Nephron (organoid): ENCODE data around the gene SSC5D.
A peak's percentile ranks its signal among the peaks of the same experiment; 100 is the strongest.

Source experiments
- H3K27ac Mint-ChIP-seq, 3 experiments: 2 replicates each; pipeline ENCODE4 v1.8.0; 2020; ENCODE audit warnings: mixed read lengths in 3 of 3, mild to moderate bottlenecking in 2 of 3, moderate library complexity in 1 of 3
- H3K27me3 Mint-ChIP-seq: 2 replicates; pipeline ENCODE4 v1.8.0; 2021; ENCODE audit warnings: low read depth, mild to moderate bottlenecking, moderate library complexity, mixed read lengths
- H3K36me3 Mint-ChIP-seq: 2 replicates; pipeline ENCODE4 v1.8.0; 2020; ENCODE audit warnings: low read depth, mixed read lengths
- H3K4me1 Mint-ChIP-seq: 2 replicates; pipeline ENCODE4 v1.8.0; 2020; ENCODE audit warnings: mixed read lengths
- H3K4me3 Mint-ChIP-seq, 3 experiments: 2 replicates each; pipeline ENCODE4 v1.8.0; 2020; ENCODE audit warnings: mild to moderate bottlenecking in 3 of 3, mixed read lengths in 3 of 3, moderate library complexity in 2 of 3
- H3K9me3 Mint-ChIP-seq: 2 replicates; pipeline ENCODE4 v1.8.0; 2020; ENCODE audit warnings: mixed read lengths
- CTCF ChIP-seq, 3 experiments: fragments of 200-600 bp; sonication (generic); IDR thresholded peaks; one replicate each; pipeline ENCODE4 v1.5.0; 2021; ENCODE audit warnings: antibody characterized with exemption in 3 of 3; ENCODE audit not compliant: unreplicated experiment in 3 of 3

SSC5D gene

GRCh38 chr19:55553217-55554182 lies 65.3 kb downstream of the SSC5D start:
- peaks cover 30% of the 10 kb centered on the region for H3K27me3 Mint-ChIP-seq

GRCh38 chr19:55554302-55554701 lies 66.1 kb downstream of the SSC5D start:
- no peak overlapping the region for H3K27ac Mint-ChIP-seq
- H3K4me3 Mint-ChIP-seq, result no peak overlapping the region
- peaks cover 30% of the 10 kb centered on the region for H3K27me3 Mint-ChIP-seq
- peaks cover 19% of the 10 kb centered on the region for H3K4me1 Mint-ChIP-seq
- no peaks in the 10 kb centered on the region for H3K9me3 Mint-ChIP-seq
- H3K36me3 Mint-ChIP-seq, result no peaks in the 10 kb centered on the region
- TF ChIP-seq CTCF (IDR thresholded peaks at IDR 0.05; ENCODE audit: unreplicated experiment in 3 of 3), result no peak

More at GRCh38 chr19:55553217-55554182, 65.3 kb downstream of the SSC5D start:
- Mint-ChIP-seq H3K9me3 (no peaks in the 10 kb centered on the region), H3K4me1 (peaks cover 19% of the 10 kb centered on the region), H3K27ac (peak overlapping the region in 1 of 3 experiments; percentile 15), H3K4me3 (no peak overlapping the region), H3K36me3 (no peaks in the 10 kb centered on the region)
- TF ChIP-seq CTCF (IDR thresholded peaks at IDR 0.05; ENCODE audit: unreplicated experiment in 3 of 3), result no peak

- no peak overlapping the region for H3K4me3 Mint-ChIP-seq
- no peaks in the 10 kb centered on the region for H3K36me3 Mint-ChIP-seq
- TF ChIP-seq CTCF (IDR thresholded peaks at IDR 0.05; ENCODE audit: unreplicated experiment in 3 of 3), result no peak
- H3K9me3 Mint-ChIP-seq, result no peaks in the 10 kb centered on the region
- H3K27me3 Mint-ChIP-seq, result peaks cover 27% of the 10 kb centered on the region
- H3K27ac Mint-ChIP-seq, result peak overlapping the region in 1 of 3 experiments; percentile 29
- peaks cover 14% of the 10 kb centered on the region for H3K4me1 Mint-ChIP-seq
Measured at GRCh38 chr19:55554741-55555152, 66.5 kb downstream of the SSC5D start.

GRCh38 chr19:55559684-55560083 lies 71.4 kb downstream of the SSC5D start:
- no peaks in the 10 kb centered on the region for H3K9me3 Mint-ChIP-seq
- peaks cover 6% of the 10 kb centered on the region for H3K4me1 Mint-ChIP-seq
- H3K27me3 Mint-ChIP-seq, result peaks cover 7% of the 10 kb centered on the region
- no peak overlapping the region for H3K4me3 Mint-ChIP-seq
- H3K36me3 Mint-ChIP-seq, result no peaks in the 10 kb centered on the region
- no peak overlapping the region for H3K27ac Mint-ChIP-seq
- TF ChIP-seq CTCF (IDR thresholded peaks at IDR 0.05; ENCODE audit: unreplicated experiment in 3 of 3), result no peak

- Mint-ChIP-seq H3K27ac (peak overlapping the region; percentile 25 to 82 (median 39)), H3K9me3 (no peaks in the 10 kb centered on the region), H3K27me3 (peaks cover 8% of the 10 kb centered on the region), H3K36me3 (no peaks in the 10 kb centered on the region), H3K4me3 (no peak overlapping the region), H3K4me1 (peaks cover 6% of the 10 kb centered on the region)
- no peak for TF ChIP-seq CTCF (IDR thresholded peaks at IDR 0.05; ENCODE audit: unreplicated experiment in 3 of 3)
Measured at GRCh38 chr19:55563261-55563690, 75.0 kb downstream of the SSC5D start.
